Measurements from ENCODE around the gene TNNT3. TPM values are rescaled to one million over a fixed set of nuclear protein-coding genes. Genes with fewer than 3 reads are reported as not detected.

Gene TNNT3
- total and polyA plus RNA-seq, 8 donors = 0.24 to 6.6 (median 1.1) TPM

- no peak for DNase-seq
- TF ChIP-seq CTCF (IDR thresholded peaks at IDR 0.05) = no peak
- Histone ChIP-seq H3K4me1 (no peaks in the 10 kb centered on the region), H3K36me3 (no peaks in the 10 kb centered on the region), H3K4me3 (no peak overlapping the region), H3K27ac (no peak overlapping the region), H3K9me3 (no peaks in the 10 kb centered on the region), H3K27me3 (no peaks in the 10 kb centered on the region)
- intact Hi-C loops (cut with DNase I) = no loop called here
- peak; percentile 39 to 61 (median 50) for ATAC-seq
- FAIRE-seq = no peak
- WGBS, 2 donors = no CpG with 5 or more reads among the region's 26 CpGs
These were observed 63.5 kb downstream of the TNNT3 start for GRCh38 chr11:1982873-1983600.

GRCh38 chr11:1983601-1983961, 64.1 kb downstream of the TNNT3 start:
- Histone ChIP-seq H3K27me3 (no peaks in the 10 kb centered on the region), H3K9me3 (no peaks in the 10 kb centered on the region), H3K4me1 (no peaks in the 10 kb centered on the region), H3K4me3 (no peak overlapping the region), H3K36me3 (no peaks in the 10 kb centered on the region), H3K27ac (no peak overlapping the region)
- intact Hi-C loops (cut with DNase I) = no loop called here
- peak in 3 of 6 donors; percentile 11 to 33 (median 23) for DNase-seq
- no peak for TF ChIP-seq CTCF (IDR thresholded peaks at IDR 0.05)
- WGBS, 2 donors = 65 to 92% methylated on average over 2 to 12 of the region's 12 CpGs
- peak in 3 of 4 donors; percentile 15 to 25 (median 21) for ATAC-seq
- FAIRE-seq = no peak

- Histone ChIP-seq H3K9me3 (no peaks in the 10 kb centered on the region), H3K27ac (no peak overlapping the region), H3K4me3 (no peak overlapping the region), H3K4me1 (no peaks in the 10 kb centered on the region), H3K27me3 (no peaks in the 10 kb centered on the region), H3K36me3 (no peaks in the 10 kb centered on the region)
- WGBS, 2 donors = no CpG with 5 or more reads among the region's 6 CpGs
- FAIRE-seq = no peak
- intact Hi-C loops (cut with DNase I) = no loop called here
- DNase-seq = no peak
- peak in 3 of 4 donors; percentile 24 to 31 (median 27) for ATAC-seq
- no peak for TF ChIP-seq CTCF (IDR thresholded peaks at IDR 0.05)
These were observed 67.5 kb downstream of the TNNT3 start for GRCh38 chr11:1987024-1987423.

- no peaks in the 10 kb centered on the region for H3K4me1 ChIP-seq
- TF ChIP-seq CTCF (IDR thresholded peaks at IDR 0.05) = no peak
- no peak overlapping the region for H3K4me3 ChIP-seq
- H3K27ac ChIP-seq = no peak overlapping the region
- WGBS, 2 donors = no CpG with 5 or more reads among the region's 11 CpGs
- no peak for DNase-seq
- ATAC-seq = peak; percentile 6 to 57 (median 34)
- no peaks in the 10 kb centered on the region for H3K36me3 ChIP-seq
- FAIRE-seq = no peak
- H3K9me3 ChIP-seq = no peaks in the 10 kb centered on the region
- intact Hi-C loops (cut with DNase I) = no loop called here
- no peaks in the 10 kb centered on the region for H3K27me3 ChIP-seq
These were observed 68.7 kb downstream of the TNNT3 start for GRCh38 chr11:1988174-1988573.

Small RNAs within 50 kb of the gene (microRNA-seq; reads per million reads assigned to microRNA genes)
- gene MIR7847 = 0 reads per million in 2 donors

Other genes with a start within 250 kb of the TNNT3 start
- gene KRTAP5-6, start 222.5 kb upstream of the TNNT3 start, total RNA-seq = not detected
- not detected for gene KRTAP5-6, start 222.5 kb upstream of the TNNT3 start, polyA plus RNA-seq
- gene IFITM10, start 169.1 kb upstream of the TNNT3 start, total RNA-seq = 1 to 10 TPM in 1 of 6 donors, under 1 TPM in 5; 0.28 to 2.0 (median 0.45) TPM
- under 1 TPM; 0.53 to 0.56 TPM for gene IFITM10, start 169.1 kb upstream of the TNNT3 start, polyA plus RNA-seq
- gene CTSD, start 155.8 kb upstream of the TNNT3 start, total RNA-seq = 100 to 1,000 TPM; 231 to 596 (median 310) TPM
- 100 to 1,000 TPM; 279 to 422 TPM for gene CTSD, start 155.8 kb upstream of the TNNT3 start, polyA plus RNA-seq
- 10 to 100 TPM in 3 of 6 donors, 1 to 10 TPM in 3; 3.6 to 34.2 (median 12.2) TPM for gene SYT8, start 84.7 kb upstream of the TNNT3 start, total RNA-seq
- gene SYT8, start 84.7 kb upstream of the TNNT3 start, polyA plus RNA-seq = 10 to 100 TPM; 43.7 to 64.8 TPM
- gene TNNI2, start 80.7 kb upstream of the TNNT3 start, total RNA-seq = 1 to 10 TPM in 5 of 6 donors, not detected in 1; 2.5 to 8.7 (median 6.2) TPM
- 10 to 100 TPM; 28.9 to 57.4 TPM for gene TNNI2, start 80.7 kb upstream of the TNNT3 start, polyA plus RNA-seq
- 10 to 100 TPM in 3 of 6 donors, 1 to 10 TPM in 3; 2.4 to 26.8 (median 8.4) TPM for gene LSP1, start 66.6 kb upstream of the TNNT3 start, total RNA-seq
- 10 to 100 TPM in 1 of 2 donors, 1 to 10 TPM in 1; 8.6 to 20.6 TPM for gene LSP1, start 66.6 kb upstream of the TNNT3 start, polyA plus RNA-seq
- not detected for gene PRR33, start 27.8 kb upstream of the TNNT3 start, total RNA-seq
- gene PRR33, start 27.8 kb upstream of the TNNT3 start, polyA plus RNA-seq = not detected
- 10 to 100 TPM; 16.7 to 58.1 (median 31.5) TPM for gene MRPL23, start 27.6 kb downstream of the TNNT3 start, total RNA-seq
- gene MRPL23, start 27.6 kb downstream of the TNNT3 start, polyA plus RNA-seq = 10 to 100 TPM; 79.3 to 92.1 TPM
- gene H19, start 78.1 kb downstream of the TNNT3 start, total RNA-seq = 100 to 1,000 TPM in 5 of 6 donors, 10 to 100 TPM in 1; 69.5 to 532 (median 190) TPM
- 100 to 1,000 TPM; 809 to 814 TPM for gene H19, start 78.1 kb downstream of the TNNT3 start, polyA plus RNA-seq
- 10 to 100 TPM in 3 of 6 donors, 1 to 10 TPM in 3; 6.0 to 99.9 (median 12.3) TPM for gene IGF2, start 219.7 kb downstream of the TNNT3 start, total RNA-seq
- 10 to 100 TPM; 25.1 to 26.9 TPM for gene IGF2, start 219.7 kb downstream of the TNNT3 start, polyA plus RNA-seq
- gene INS, start 241.5 kb downstream of the TNNT3 start, total RNA-seq = over 10,000 TPM in 1 of 6 donors, 1,000 to 10,000 TPM in 5; 1,425 to 13,046 (median 4,747) TPM
- over 10,000 TPM; 71,280 to 145,342 TPM for gene INS, start 241.5 kb downstream of the TNNT3 start, polyA plus RNA-seq

All from pancreas (tissue), 10 donors.